GM10248 (cell line): ENCODE data around the gene PAPOLG.
A peak's percentile ranks its signal among the peaks of the same experiment; 100 is the strongest.

ENCODE experiments used
- CTCF ChIA-PET: fragments of 300-600 bp; sonication (Branson Sonifier 250); formaldehyde crosslinking; extraction: SDS; loops from one replicate; lab custom pipeline; 2021; ENCODE audit warnings: antibody characterized with exemption; lab: Yijun Ruan, JAX
- POLR2A ChIA-PET: fragments of 350-650 bp; sonication (Branson Sonifier 250); formaldehyde crosslinking; extraction: SDS; loops from one replicate; lab custom pipeline; 2020; ENCODE audit warnings: antibody characterized with exemption; lab: Yijun Ruan, JAX
- DNase-seq: peaks from one replicate; pipeline ENCODE4 v3.0.0; 2012; ENCODE audit errors: extremely low spot score
- TF ChIP-seq, protein P1 (sequence below): IDR thresholded peaks from 2 replicates; pipeline ENCODE4 v1.5.1; 2012; ENCODE audit warnings: mild to moderate bottlenecking, low read depth; ENCODE audit errors: extremely low read depth, missing control alignments, control extremely low read depth

Gene PAPOLG

DNA sequence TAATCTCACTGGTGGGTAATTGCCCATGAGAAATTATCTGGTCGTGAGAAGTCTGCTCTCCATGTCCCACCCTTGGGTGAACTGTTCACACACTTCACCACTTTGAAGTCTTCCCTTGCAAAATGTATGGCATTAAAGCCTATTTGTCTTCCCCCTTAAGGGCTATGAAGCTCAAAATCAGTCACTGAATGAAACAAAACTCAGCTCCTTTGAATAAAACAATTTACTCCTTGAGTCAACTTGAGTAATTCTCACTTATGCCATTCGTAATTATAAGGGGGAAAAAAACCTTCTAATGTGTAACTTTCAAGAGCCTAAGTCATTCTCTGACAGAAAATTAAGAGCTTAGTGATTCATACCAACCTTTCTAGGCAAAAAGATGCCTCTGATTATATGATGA, 76.6 kb downstream of the PAPOLG start:
- DNase-seq, result no peak
- ChIA-PET CTCF (interaction anchor here (1.1 to 2.1 kb wide), 3 partner anchors 8 to 26 kb away, joined by 4 to 10 read pairs (median 5); no protein-coding TSS in a partner anchor), POLR2A (interaction anchor here (1.7 kb wide), 1 partner anchor 50 kb away, joined by 3 read pairs; no protein-coding TSS in a partner anchor)
- TF ChIP-seq, protein P1, sequence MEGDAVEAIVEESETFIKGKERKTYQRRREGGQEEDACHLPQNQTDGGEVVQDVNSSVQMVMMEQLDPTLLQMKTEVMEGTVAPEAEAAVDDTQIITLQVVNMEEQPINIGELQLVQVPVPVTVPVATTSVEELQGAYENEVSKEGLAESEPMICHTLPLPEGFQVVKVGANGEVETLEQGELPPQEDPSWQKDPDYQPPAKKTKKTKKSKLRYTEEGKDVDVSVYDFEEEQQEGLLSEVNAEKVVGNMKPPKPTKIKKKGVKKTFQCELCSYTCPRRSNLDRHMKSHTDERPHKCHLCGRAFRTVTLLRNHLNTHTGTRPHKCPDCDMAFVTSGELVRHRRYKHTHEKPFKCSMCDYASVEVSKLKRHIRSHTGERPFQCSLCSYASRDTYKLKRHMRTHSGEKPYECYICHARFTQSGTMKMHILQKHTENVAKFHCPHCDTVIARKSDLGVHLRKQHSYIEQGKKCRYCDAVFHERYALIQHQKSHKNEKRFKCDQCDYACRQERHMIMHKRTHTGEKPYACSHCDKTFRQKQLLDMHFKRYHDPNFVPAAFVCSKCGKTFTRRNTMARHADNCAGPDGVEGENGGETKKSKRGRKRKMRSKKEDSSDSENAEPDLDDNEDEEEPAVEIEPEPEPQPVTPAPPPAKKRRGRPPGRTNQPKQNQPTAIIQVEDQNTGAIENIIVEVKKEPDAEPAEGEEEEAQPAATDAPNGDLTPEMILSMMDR, result no peak

DNA sequence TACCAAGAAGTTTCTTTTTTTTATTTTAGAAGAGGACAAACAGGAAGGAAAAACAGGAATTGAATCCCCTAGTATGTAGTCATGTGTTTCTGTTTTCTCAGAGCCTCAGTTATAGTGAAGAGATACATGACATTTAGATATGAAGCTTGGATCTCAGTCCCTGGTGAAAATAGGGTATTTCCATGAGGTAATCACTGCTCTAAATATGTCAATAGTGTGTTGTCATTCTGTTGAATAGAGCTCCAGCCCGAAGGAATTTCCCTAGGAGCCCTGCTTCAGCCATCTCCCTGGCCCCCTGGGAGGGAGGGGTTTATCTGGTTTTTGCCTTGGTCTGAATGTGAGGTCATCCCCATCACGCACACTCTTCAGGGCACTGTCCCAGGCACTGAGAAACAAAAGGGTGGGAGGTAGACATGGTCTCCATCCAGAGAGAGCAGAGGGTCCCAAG, 78.2 kb downstream of the PAPOLG start:
- CTCF ChIA-PET, result interaction anchor here (1.0 to 1.7 kb wide), 3 partner anchors 12 to 47 kb away, joined by 3 read pairs; partner anchors contain the start of gene REL
- TF ChIP-seq, protein P1, result no peak
- POLR2A ChIA-PET, result interaction anchor here (0.6 kb wide), 1 partner anchor 15 kb away, joined by 3 read pairs; no protein-coding TSS in a partner anchor
- DNase-seq, result peak; percentile 35

DNA sequence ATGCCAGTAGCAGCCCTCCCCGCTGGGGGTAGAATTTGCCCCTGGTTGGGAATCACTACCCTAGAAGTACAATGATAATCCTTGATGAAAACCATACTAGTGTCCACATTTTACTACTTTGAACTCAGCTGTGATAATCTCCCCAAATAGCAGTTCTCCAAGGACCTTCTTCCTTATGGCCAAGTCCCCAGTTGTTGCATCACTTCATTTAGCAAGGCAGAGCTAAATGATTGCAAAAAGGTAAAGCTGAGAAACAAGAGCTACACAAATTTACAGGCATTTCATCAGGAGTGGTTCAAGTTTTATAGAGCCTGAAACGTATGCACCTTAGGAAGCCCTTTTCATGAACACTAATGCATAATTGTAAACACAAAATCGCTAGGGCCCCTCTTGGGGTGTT, 80.4 kb downstream of the PAPOLG start:
- DNase-seq, result no peak
- ChIA-PET POLR2A (interaction anchor here (0.5 kb wide), 1 partner anchor 124 kb away, joined by 3 read pairs; no protein-coding TSS in a partner anchor), CTCF (interaction anchor here (1.0 to 5.1 kb wide), 4 partner anchors 10 to 63 kb away, joined by 3 to 29 read pairs (median 4); no protein-coding TSS in a partner anchor)
- TF ChIP-seq, protein P1, result no peak

GRCh38 chr2:60837123-60837522, 81.1 kb downstream of the PAPOLG start:
- TF ChIP-seq, protein P1, result no peak
- peak; percentile 47 for DNase-seq
- ChIA-PET CTCF (interaction anchor here (1.0 to 5.1 kb wide), 5 partner anchors 11 to 62 kb away, joined by 3 to 29 read pairs (median 4); no protein-coding TSS in a partner anchor), POLR2A (no interaction called here)

- CTCF ChIA-PET, result interaction anchor here (0.8 to 5.1 kb wide), 13 partner anchors 10 to 162 kb away, joined by 3 to 29 read pairs (median 7); partner anchors contain the start of gene REL
- TF ChIP-seq, protein P1, result no peak
- POLR2A ChIA-PET, result interaction anchor here (1.1 to 1.7 kb wide), 2 partner anchors 9 to 44 kb away, joined by 3 to 9 read pairs; partner anchors contain the start of gene REL
- DNase-seq, result no peak
These were observed 82.4 kb downstream of the PAPOLG start for GRCh38 chr2:60838481-60838880.

DNA sequence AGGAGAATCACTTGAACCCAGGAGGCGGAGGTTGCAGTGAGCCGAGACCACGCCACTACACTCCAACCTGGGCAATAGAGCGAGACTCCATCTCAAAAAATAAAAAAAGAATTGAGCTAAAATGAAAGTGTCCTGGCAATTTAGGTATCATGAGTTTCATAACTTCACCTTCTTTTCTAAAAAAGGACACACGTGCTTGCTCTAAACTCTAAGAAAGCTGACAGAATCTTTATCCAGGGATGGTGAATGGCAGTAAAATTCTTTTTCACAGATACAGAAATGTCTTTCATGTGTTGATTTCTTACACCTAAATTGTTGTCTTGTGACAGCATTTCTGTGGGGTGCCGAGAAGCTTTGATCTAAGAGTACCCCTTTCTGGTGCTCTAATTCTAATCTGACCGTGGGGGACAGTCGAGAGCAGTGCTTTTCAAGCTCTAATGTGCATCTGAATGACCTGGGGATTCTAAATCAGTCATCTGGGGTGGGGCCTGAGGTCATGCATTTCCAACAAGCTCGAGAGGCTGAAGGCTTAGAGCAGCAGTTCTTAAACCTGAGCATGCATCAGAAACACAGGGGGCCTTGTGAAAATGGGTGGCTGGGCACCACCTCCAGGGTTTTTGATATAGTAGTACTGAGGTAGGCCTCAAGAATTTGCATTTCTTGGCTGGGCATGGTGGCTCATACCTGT, 83.2 kb downstream of the PAPOLG start:
- TF ChIP-seq, protein P1, result peak; percentile 26
- CTCF ChIA-PET, result interaction anchor here (0.7 to 5.1 kb wide), 23 partner anchors 7 to 400 kb away, joined by 3 to 29 read pairs (median 4); partner anchors contain the start of gene REL
- DNase-seq, result peak; percentile 48
- POLR2A ChIA-PET, result interaction anchor here (0.6 to 1.7 kb wide), 3 partner anchors 10 to 43 kb away, joined by 3 to 9 read pairs (median 3); partner anchors contain the start of gene REL
